HG03159 (cell line): ENCODE data around the gene LTB4R.

Experiments used
- ATAC-seq: cut with Tn5 transposase; IDR thresholded peaks from one replicate; pipeline ENCODE4 v1.9.1; 2021; ENCODE audit warnings: mild to moderate bottlenecking, moderate library complexity; ENCODE audit not compliant: unreplicated experiment

The LTB4R gene

DNA sequence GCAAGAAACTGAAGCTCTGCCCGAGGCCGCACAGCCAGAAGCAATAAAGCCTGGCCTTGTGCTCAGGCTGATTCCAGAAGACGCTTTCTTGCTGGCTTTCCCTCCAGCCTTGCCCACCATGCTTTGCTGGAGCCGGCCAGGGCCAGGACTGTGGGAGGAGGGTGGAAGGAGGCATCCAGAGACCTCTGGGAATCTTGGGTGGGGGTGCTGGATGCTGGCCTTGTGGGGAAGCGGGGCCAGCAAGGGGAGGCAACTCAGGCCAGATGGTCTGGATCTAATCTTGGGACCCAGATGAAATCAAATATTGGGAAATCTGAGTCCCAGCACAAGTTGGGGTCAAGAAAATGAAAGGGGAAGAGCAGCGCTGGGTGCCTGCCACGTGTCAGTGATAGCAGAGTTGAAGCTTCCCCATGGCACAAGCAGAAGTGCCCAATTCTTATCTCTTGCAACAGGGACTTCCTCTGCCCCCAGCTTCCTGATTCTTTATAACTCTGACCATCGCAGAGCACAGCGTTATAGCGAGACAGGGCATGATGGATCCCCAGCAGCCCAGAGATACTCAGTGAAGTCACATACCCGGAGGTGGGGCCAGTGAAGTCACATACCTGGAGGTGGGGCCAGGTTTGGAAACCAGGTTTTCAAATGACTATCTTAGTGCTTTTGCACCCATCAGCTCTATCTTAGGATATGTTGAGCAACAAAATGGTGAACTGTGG is 33.5 kb upstream of the LTB4R start:
- no peak for ATAC-seq

- no peak for ATAC-seq
These were observed 32.9 kb upstream of the LTB4R start for GRCh38 chr14:24278424-24278823.

DNA sequence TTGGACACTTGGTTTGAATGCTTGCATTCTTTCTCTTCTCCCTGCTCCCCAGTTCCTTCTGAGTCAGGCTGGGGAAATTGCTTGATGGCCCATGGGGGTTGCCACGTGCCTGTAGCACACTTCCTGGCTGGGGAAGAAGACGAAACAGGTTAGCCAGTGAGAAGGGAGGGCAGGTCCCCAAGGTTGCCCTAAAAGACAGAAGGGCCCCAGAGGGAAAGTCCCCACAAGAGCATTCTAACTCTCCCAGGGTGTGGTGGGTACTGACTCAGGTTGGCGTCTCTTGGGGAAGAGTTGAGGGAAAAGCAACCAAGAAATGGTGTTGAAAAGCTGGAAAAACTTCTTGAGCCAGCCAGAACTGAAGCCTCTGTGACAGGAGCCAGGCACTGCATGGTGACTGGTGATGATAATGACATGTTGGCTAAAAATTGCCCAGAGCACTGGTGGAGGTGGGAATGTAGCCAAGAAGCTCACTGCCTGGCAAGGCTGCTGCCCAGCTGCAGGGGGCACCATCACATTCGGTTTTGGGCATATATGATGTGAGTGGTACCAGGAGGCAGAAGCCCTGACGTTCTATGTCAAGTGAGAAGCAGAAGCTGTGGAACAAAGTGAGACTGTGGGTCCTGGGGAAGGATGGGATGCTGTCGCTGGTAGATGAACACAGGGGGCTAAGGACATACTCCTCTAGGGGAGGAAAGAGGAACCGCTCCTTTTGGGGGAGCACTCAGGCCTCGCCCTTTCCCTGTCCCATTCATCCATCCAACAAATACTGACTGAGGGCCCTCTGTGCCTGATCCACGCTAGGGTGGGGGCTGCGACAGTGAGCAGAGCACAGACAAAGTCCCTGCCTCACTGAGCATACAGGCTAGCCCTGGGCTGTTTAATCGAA is 31.8 kb upstream of the LTB4R start:
- ATAC-seq, result no peak

- no peak for ATAC-seq
These were observed 30.4 kb upstream of the LTB4R start for GRCh38 chr14:24280797-24281460.

GRCh38 chr14:24281636-24282035 is 29.7 kb upstream of the LTB4R start:
- no peak for ATAC-seq

DNA sequence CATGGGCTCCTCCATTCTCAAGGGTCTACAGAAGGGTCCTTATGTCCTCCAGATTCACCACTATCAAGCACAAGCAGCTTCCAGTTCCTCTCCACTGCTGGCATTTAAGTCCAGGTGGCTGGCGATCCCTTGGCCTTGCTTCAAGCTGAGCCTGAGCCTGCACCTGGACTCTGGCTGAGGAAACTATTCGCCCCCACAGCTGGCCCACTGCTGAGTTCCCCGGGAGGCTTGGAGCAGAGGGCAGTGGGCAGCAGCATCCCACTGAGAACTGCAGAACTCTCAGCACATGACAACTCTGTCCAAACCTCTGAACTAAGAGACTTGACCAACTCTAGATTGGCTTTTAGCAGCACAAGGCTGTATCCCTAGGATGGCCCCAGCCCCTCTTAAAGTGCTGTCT is 28.6 kb upstream of the LTB4R start:
- no peak for ATAC-seq

DNA sequence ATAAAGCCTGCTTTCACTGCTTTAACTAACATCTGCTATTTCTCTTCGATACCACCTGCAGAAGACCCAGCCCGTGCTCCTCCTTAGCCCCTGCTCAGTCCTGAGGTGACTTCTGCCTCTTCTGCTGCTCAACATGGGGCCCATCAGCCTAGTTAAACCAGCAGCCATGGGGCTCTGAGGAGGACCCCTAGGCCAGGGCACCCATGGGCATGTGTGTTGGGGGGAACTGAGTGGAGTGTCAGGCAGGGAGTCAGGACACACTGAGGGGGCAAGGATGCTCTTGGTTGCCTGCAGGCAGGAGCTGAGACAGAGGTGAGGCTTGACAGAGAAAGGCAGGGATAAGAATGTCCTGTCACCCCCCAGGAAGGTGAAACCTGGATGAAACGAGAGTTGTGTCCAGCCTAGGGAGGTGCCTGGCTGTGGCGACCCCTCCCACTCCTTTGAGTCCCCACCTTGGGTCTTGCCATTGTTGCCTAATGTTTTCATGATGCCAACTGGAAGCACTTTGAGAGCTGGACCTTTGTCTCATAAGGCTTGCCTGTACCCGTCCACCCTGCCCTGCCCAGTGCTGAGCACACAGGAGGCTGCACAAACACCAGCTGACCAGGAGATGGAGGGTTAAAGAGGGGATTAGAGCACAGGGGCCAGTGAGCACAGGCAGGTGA is 27.4 kb upstream of the LTB4R start:
- ATAC-seq, result no peak

GRCh38 chr14:24284501-24285035 is 26.7 kb upstream of the LTB4R start:
- no peak for ATAC-seq

- no peak for ATAC-seq
These were observed 26.0 kb upstream of the LTB4R start for GRCh38 chr14:24285351-24285750.

DNA sequence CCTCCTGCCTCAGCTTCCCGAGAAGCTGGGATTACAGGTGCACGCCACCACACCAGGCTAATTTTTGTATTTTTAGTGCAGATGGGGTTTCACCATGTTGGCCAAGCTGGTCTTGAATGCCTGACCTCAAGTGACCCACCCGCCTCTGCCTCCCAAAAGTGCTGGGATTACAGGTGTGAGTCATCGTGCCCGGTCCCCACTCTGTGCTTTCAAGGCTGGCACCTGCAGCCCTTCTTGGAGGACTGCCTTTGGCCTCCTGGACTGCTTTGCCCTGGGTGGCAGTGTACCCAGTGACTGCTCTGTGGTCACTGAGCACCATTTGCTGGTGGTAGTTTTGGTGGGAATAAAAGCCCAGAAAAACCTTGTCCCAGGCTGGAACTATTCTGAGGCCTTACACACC is 24.3 kb upstream of the LTB4R start:
- ATAC-seq, result no peak

DNA sequence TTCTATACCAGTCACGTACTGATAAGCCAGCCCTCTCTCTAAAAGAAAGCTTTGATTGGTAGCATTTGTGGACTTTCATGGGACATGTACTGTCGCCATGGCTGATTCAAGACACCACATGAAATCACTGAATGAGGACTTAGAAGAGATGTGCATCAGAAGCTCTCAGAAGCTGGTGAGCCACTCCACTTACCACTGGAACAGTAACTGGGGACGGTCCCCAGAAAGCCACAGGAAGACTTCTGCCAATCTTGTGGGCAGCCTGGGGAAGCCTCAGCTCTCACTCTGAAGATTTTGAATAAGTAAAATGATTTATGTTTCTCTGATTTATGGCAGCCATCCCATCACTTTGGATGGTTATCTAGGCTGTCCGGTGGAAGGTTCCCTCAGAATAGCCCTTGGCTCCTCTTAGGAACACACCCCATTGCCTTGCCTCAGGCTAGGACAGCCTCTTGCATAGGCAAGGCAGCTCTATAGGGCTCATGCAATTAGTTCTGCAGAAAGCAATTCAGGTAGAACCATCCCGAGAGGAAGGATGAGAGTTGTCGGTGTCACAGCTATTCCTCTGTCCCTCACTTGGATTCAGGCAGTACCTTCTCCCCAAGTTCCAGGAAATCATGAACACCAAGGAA is 21.5 kb upstream of the LTB4R start:
- no peak for ATAC-seq

- ATAC-seq, result no peak
These were observed 20.6 kb upstream of the LTB4R start for GRCh38 chr14:24290746-24291145.

GRCh38 chr14:24291446-24292117 is 19.7 kb upstream of the LTB4R start:
- ATAC-seq, result no peak

DNA sequence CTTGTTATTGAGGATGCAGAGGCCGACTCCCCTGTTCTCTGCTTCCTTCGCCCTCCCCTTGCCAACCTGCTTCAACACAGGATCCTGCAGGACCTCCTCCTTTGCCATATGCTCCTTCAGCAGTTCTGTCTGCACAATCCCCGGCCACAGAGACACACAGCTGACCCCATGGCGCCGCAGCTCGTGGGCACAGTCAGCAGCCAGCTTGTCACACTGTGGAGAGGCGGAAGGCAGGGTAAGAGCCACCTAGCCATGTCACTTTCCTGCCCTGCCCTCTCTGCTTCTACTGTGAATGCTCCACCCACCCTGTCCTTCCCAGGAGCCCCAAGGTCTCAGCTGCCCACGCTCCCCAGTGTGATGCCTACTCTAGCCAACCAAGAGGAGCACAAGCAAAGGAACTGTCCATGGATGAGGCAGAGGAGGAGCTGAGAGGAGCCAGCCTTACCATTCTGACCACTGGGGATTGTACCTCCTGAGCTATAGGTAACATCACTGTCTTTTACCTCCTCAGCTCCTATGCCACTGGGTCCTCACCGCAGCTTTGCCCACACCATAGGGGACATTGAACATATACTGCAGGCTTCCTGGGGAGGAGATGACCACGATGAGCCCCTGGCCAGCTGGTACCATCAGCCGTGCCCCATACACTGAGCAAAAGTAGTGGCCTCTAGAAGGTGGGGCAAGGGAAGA is 19.0 kb upstream of the LTB4R start:
- no peak for ATAC-seq

DNA sequence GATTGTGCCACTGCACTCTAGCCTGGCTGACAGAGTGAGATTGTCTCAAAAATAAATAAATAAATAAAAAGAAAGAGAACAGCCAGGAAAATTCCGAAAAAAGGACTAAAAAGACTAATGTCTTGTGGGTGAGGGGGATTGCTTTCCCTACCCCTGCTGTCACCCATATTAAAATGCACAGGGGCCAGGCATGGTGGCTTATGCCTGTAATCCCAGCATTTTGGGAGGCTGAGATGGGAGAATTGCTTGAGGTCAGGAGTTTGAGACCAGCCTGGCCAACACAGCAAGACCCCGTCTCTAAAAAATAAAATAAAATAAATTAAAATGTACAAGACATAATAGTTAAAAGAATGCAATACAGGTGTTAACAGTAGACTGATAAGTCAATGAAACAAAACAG is 17.8 kb upstream of the LTB4R start:
- no peak for ATAC-seq

- peak; percentile 47 for ATAC-seq
These were observed 14.8 kb upstream of the LTB4R start for GRCh38 chr14:24296341-24297157.

- ATAC-seq, result peak; percentile 5
These were observed 13.9 kb upstream of the LTB4R start for GRCh38 chr14:24297190-24297964.

DNA sequence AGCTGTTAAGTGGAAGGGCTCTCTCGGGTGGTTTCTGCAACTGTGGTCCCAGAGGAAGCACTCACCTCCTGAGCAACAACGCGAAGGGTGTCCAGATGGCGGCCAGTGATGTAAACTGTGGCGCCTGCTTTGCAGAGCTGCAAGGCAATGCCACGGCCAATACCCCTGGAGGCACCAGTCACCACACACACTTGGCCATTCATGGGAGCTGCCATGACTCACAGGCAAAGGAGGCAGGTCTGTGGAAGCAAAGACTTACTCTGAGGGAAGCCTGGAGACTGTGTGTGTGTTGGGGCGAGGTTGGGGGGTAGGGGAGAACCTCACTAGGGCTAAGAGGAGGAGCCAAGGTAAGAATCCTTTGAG is 12.4 kb upstream of the LTB4R start:
- ATAC-seq, result no peak
